Fibroblast of skin of abdomen (primary cell): ENCODE data around the gene EHD4.

Experiments used
- DNase-seq: peaks from one replicate; pipeline ENCODE4 v3.0.0-alpha.2; 2013

The EHD4 gene

GRCh38 chr15:41855261-41855961, 116.9 kb downstream of the EHD4 start:
- DNase-seq = no peak

- DNase-seq = no peak
Measured at GRCh38 chr15:41854443-41854842, 117.9 kb downstream of the EHD4 start.

GRCh38 chr15:41853831-41854230, 118.5 kb downstream of the EHD4 start:
- no peak for DNase-seq

- DNase-seq = no peak
Measured at GRCh38 chr15:41852736-41853590, 119.4 kb downstream of the EHD4 start.

GRCh38 chr15:41851755-41852370, 120.5 kb downstream of the EHD4 start:
- DNase-seq = no peak

- DNase-seq = no peak
Measured at GRCh38 chr15:41851167-41851523, 121.2 kb downstream of the EHD4 start.

- DNase-seq = no peak
Measured at GRCh38 chr15:41850482-41851166, 121.7 kb downstream of the EHD4 start.

GRCh38 chr15:41849861-41850260, 122.5 kb downstream of the EHD4 start:
- no peak for DNase-seq

- DNase-seq = no peak
Measured at GRCh38 chr15:41849204-41849603, 123.2 kb downstream of the EHD4 start.

- DNase-seq = no peak
Measured at GRCh38 chr15:41848631-41849030, 123.7 kb downstream of the EHD4 start.

GRCh38 chr15:41847981-41848380, 124.4 kb downstream of the EHD4 start:
- DNase-seq = no peak

- no peak for DNase-seq
Measured at GRCh38 chr15:41847206-41847605, 125.2 kb downstream of the EHD4 start.
